Osteocyte (in vitro differentiated cells): Measurements from ENCODE around the gene TYRP1. TPM values are rescaled to one million over a fixed set of nuclear protein-coding genes. Genes with fewer than 3 reads are reported as not detected.

ENCODE experiments used
- DNase-seq: peaks from one replicate; pipeline ENCODE4 v3.0.0; 2021; ENCODE audit warnings: mixed read lengths; ENCODE audit not compliant: unreplicated experiment; ENCODE audit errors: extremely low spot score
- H3K27ac Mint-ChIP-seq: one replicate; pipeline ENCODE4 v1.8.0; 2021; ENCODE audit warnings: mild to moderate bottlenecking, mixed read lengths; ENCODE audit not compliant: unreplicated experiment
- H3K27me3 Mint-ChIP-seq: one replicate; pipeline ENCODE4 v1.8.0; 2021; ENCODE audit warnings: mixed read lengths; ENCODE audit not compliant: unreplicated experiment
- H3K36me3 Mint-ChIP-seq: one replicate; pipeline ENCODE4 v1.8.0; 2021; ENCODE audit warnings: mixed read lengths; ENCODE audit not compliant: unreplicated experiment
- H3K4me1 Mint-ChIP-seq: one replicate; pipeline ENCODE4 v1.8.0; 2021; ENCODE audit warnings: mixed read lengths; ENCODE audit not compliant: unreplicated experiment
- H3K4me3 Mint-ChIP-seq: one replicate; pipeline ENCODE4 v1.8.0; 2021; ENCODE audit warnings: mild to moderate bottlenecking, moderate library complexity, mixed read lengths; ENCODE audit not compliant: unreplicated experiment
- H3K9me3 Mint-ChIP-seq: one replicate; pipeline ENCODE4 v1.8.0; 2021; ENCODE audit warnings: mixed read lengths; ENCODE audit not compliant: unreplicated experiment
- CTCF ChIP-seq: fragments of 200-600 bp; sonication (generic); IDR thresholded peaks from 2 replicates; pipeline ENCODE4 v1.5.0; 2021; ENCODE audit warnings: antibody characterized with exemption, mild to moderate bottlenecking, moderate library complexity
- total RNA-seq: library from RNA; stranded (reverse); gene quantifications from 2 replicates; pipeline ENCODE4 v1.2.1, GENCODE V29; 2021

TYRP1 gene
- total RNA-seq, 1 donor from 2014 or later = not detected

DNA sequence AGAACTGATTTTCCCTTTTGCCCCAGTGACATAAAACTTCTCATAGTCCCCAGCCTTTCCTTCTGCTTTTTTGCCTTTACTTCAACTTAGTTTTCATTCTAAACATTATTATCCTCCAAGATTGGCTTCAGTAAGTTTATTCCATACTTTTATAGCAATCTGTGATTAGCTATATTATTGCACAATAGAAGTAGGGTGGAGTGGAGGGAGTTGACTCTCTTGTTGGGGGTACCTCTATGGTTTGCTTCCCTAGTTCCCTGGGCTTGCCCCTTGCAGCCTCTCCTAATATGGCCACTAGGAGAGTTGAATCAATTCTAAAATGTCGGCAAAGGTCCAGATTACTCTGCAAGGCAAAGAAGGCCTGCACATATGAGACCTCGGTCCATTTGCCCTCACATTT lies 36.4 kb upstream of the TYRP1 start:
- H3K9me3 Mint-ChIP-seq = peaks cover 3% of the 10 kb centered on the region

GRCh38 chr9:12657233-12657632 lies 36.0 kb upstream of the TYRP1 start:
- Mint-ChIP-seq H3K4me3 (no peak overlapping the region), H3K27me3 (peaks cover 18% of the 10 kb centered on the region), H3K4me1 (no peaks in the 10 kb centered on the region), H3K36me3 (no peaks in the 10 kb centered on the region), H3K27ac (no peak overlapping the region), H3K9me3 (peaks cover 3% of the 10 kb centered on the region)
- TF ChIP-seq CTCF = no peak
- no peak for DNase-seq

More for the DNA sequence above, 36.4 kb upstream of the TYRP1 start:
- Mint-ChIP-seq H3K27me3 (peaks cover 19% of the 10 kb centered on the region), H3K27ac (no peak overlapping the region), H3K36me3 (no peaks in the 10 kb centered on the region), H3K4me3 (no peak overlapping the region), H3K4me1 (no peaks in the 10 kb centered on the region)
- DNase-seq = no peak
- TF ChIP-seq CTCF = no peak

GRCh38 chr9:12657998-12658397 lies 35.2 kb upstream of the TYRP1 start:
- H3K27ac Mint-ChIP-seq = no peak overlapping the region
- peaks cover 16% of the 10 kb centered on the region for H3K27me3 Mint-ChIP-seq
- no peaks in the 10 kb centered on the region for H3K4me1 Mint-ChIP-seq
- no peak overlapping the region for H3K4me3 Mint-ChIP-seq
- no peak for TF ChIP-seq CTCF
- H3K9me3 Mint-ChIP-seq = peaks cover 3% of the 10 kb centered on the region
- no peaks in the 10 kb centered on the region for H3K36me3 Mint-ChIP-seq
- no peak for DNase-seq

DNA sequence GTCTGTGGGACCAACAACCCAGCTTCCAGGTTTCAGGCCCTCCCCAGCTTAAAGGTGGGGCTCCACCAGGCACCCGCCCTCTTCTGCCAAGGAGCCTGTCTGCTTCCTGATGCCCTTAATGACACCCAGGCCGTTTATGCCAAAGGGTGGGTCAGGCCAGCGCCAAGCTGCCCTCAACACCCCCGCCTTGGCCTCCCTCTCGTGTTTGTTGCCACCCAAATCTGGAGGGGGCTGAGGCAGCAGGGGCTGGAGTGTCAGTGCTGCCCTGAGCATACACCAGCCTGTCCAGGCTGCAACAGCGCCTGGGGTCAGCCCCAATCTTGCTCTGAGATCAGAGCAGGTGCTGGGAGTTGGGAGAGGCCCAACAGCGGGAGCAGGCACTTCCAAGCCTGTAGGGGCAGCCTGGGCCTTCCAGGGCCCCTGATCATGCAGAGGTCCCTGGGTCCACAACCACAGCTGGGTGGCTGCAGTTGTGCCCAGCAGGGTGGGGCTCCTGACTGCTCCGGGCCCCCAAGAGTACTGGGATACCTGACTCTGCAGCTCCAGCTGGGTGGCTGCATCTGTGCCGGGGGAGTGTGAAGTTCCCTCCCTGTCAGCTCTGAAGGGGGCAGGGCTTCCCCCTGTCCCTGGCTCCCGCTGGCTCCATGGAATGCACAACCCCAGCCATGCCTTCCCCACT lies 34.5 kb upstream of the TYRP1 start:
- Mint-ChIP-seq H3K27me3 (peaks cover 20% of the 10 kb centered on the region), H3K4me3 (no peak overlapping the region), H3K27ac (no peak overlapping the region), H3K4me1 (no peaks in the 10 kb centered on the region), H3K36me3 (no peaks in the 10 kb centered on the region), H3K9me3 (peaks cover 9% of the 10 kb centered on the region)
- no peak for TF ChIP-seq CTCF
- no peak for DNase-seq

GRCh38 chr9:12659220-12659619 lies 34.0 kb upstream of the TYRP1 start:
- Mint-ChIP-seq H3K9me3 (peaks cover 9% of the 10 kb centered on the region), H3K27me3 (peaks cover 22% of the 10 kb centered on the region), H3K4me1 (no peaks in the 10 kb centered on the region), H3K27ac (no peak overlapping the region), H3K4me3 (no peak overlapping the region), H3K36me3 (no peaks in the 10 kb centered on the region)
- DNase-seq = no peak
- TF ChIP-seq CTCF = no peak
